Glomerular visceral epithelial cell (primary cell): ENCODE results near the gene CNOT2.

Experiments
- DNase-seq: peaks from one replicate; pipeline ENCODE4 v3.0.0-alpha.2; 2016; ENCODE audit errors: extremely low spot score

CNOT2 gene, protein sequence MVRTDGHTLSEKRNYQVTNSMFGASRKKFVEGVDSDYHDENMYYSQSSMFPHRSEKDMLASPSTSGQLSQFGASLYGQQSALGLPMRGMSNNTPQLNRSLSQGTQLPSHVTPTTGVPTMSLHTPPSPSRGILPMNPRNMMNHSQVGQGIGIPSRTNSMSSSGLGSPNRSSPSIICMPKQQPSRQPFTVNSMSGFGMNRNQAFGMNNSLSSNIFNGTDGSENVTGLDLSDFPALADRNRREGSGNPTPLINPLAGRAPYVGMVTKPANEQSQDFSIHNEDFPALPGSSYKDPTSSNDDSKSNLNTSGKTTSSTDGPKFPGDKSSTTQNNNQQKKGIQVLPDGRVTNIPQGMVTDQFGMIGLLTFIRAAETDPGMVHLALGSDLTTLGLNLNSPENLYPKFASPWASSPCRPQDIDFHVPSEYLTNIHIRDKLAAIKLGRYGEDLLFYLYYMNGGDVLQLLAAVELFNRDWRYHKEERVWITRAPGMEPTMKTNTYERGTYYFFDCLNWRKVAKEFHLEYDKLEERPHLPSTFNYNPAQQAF

DNA sequence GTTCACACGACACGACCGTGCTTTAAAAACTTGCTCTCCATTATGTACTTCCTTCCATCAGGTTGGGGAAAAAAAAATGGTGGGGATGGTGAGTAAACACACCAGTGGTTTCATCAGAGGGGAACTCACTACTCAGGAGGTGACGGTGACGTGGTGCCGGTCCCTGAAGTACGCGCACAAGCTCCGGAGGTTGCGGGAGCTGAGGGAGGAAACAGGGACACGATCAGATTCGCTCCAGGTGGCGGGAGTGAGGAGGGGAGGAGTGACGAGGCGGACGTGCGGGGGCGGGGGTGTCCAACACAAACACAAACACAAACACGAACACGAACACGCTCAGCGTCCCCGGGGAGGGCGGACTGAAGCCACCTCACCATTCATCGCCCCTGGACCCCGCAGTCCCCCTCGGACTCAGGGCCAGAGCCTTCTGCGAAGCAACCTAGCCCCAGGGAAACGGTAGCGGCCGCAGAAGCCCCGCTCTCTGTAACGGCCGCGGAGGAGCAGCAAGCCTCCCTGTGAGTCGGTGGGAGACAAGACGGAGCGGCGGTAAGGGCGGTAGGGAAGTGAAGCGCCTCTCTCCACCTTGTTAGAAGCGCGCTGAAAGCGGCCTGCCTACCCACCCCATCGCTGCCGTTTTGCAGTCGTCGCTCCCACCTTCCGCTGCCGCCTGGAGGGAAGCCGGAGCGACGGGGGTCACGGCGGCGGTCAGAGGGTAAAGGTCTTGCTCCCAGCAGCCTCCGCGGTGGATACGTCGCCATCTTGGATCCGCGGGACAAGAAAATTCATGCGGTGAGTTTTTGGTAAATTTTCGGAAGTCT lies at the start of gene CNOT2:
Gene CNOT2, plus strand, starts transcription at position 739 of the 815 bp plus-strand sequence. CDS start 34,794 bp downstream, outside the sequence.
- DNase-seq: peak; percentile 83

DNA sequence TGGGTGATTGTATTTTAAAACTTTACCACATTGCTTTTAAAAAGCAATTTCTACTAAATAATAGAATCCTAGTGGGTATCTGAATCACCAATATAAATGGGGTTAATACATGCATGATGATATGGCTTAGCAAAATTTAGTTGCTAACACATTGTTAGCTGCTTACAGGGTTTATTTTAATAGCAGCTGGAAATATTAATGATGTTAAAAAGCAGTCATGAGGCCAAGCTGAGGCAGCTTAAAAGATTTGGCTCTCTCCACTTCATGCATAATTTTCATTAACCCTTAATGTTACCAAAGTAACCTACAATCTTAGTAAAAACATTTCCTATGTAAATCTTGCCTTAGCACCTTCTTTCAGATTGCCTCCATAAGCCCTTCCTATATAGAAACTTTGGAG lies 49.2 kb upstream of the CNOT2 start:
- DNase-seq: no peak

DNA sequence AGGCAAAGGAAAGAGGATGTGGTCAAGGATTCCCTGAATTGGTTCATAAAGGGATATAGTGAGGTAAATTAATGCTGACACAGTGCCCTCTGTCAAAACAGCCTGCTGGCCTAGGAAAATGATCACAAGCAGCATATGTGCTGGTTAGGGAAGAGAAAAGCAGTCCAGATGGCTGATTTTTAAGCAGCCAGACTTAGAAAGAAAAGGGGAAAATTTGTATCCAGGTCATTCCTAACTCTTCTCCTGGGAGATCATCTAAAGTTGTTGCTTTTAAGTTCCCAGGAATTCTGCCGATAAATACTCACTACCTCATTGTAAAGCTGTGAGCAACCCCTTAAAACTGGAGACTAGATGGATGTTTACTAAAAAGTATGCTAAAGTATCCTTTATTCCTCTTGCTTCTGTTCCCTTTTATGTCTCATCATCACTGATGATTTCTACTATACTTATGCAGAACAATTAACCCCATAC lies 46.4 kb upstream of the CNOT2 start:
- no peak for DNase-seq

DNA sequence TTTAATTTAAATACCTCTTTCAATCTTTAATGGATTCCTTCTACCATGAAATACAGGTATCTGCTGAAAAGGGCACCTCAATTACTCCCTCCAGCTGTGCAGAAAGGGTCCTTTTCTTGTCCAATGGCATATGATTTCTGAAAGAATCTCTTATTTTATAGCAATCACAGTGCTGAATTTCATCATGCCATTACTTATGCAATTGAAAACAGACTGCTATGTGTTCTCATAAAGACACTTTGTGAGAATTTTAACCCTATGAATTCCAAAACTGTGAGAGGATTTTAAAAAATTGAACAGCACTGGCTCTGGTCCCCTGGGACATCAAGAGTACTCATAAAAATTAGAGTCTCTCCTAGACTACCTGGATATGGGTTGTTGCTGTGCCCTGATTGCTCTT lies 45.9 kb upstream of the CNOT2 start:
- DNase-seq: no peak

DNA sequence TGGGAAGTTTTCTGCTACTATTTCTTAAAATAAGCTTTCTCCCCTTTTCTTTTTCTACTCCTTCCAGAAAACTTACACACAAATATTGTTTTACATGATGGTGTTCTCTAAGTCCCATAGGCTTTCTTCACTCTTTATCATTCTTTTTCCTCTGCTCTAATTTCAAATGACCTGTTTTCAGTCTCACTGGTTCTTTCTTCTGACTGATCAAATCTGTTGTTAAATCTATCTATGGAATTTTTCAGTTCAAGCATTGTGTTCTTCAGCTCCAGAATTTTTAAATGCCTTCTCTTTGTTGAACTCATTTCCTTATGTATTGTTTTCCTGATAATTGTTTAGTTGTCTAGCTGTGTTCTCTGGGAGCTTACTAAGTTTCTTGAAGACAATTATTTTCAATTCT lies 29.5 kb upstream of the CNOT2 start:
- no peak for DNase-seq

DNA sequence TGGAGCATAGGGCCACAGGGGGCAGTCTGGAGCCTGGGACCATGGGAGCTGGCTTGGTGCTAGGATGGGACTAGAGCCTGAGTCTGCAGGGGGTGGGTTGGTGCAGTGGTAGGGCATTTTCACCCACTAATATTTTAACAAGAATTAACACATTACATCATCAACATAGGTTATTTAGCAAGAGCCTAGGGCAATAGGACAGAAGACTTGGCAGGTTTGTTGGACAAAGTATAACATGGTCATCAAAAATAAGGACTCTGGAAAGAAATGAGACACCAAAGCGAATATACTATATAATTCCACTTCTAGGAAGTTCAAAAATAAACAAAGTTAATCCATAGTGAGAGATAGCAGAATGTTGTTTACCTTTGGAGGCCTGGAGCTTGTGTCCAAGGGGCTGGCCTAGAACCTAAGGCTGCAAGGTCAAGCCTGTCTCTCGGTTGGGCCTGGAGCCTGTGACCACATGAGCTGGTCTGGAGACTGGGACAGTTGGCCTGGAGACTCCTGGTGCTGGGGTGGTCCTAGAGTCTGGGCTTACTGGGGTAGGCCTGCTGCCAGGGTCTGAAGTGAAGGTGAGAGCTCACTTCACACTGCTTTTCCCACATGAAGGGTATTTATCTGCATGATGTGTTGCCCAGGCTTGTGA lies 28.1 kb upstream of the CNOT2 start:
- DNase-seq: no peak

DNA sequence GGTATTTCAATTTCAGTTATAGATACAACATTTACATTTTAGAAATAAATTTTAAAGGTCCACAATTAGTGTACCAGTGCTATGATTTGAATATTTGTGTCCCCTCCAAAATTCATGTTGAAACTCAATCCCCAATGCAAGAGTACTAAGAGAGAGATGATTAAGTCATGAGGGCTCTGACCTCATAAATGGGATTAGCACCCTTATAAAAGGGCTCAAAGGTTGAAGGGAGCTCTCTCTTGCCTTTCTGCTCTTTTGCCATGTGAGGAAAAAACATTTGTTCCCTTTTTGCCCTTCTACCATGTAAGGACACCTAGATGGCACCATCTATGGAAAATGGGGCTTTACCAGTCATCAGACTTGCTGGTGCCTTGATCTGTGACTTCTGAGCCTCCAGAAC lies 25.8 kb upstream of the CNOT2 start:
- no peak for DNase-seq

DNA sequence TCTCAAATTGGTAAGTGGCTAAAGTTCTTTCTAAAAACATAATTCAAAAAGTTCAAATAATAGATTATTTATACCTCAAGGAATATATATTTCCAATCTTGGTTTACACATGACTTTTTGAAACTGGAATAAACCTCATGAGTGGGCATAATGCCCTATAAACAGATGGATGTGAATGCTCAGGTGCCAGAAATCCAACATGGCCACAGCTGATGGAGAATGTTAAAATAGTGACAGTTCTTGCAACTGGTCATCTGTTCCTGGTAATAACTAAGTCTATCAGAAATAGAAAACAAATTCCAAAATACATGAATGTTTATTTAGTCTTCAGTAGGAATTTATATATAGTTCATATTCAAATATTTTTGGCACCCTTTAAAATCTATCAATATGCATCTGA lies 21.6 kb upstream of the CNOT2 start:
- DNase-seq: no peak

DNA sequence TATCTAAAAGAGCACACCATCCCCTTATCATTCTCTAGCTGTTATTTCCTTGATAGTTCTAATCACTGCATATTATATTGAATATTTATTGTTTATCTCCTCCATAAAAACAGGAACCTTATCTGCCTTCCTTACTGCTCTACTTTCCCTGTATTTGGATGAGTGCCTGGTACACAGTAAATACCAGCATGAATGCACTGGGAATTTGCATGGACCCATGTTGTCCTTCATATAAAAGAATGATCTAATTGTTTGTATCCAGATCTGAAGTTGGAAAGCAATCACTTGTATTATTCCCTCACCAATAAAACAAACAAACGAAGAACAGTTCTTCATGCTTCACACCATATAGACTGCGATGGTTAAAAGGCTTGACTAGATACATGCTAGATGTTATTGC lies 15.3 kb upstream of the CNOT2 start:
- DNase-seq: no peak

DNA sequence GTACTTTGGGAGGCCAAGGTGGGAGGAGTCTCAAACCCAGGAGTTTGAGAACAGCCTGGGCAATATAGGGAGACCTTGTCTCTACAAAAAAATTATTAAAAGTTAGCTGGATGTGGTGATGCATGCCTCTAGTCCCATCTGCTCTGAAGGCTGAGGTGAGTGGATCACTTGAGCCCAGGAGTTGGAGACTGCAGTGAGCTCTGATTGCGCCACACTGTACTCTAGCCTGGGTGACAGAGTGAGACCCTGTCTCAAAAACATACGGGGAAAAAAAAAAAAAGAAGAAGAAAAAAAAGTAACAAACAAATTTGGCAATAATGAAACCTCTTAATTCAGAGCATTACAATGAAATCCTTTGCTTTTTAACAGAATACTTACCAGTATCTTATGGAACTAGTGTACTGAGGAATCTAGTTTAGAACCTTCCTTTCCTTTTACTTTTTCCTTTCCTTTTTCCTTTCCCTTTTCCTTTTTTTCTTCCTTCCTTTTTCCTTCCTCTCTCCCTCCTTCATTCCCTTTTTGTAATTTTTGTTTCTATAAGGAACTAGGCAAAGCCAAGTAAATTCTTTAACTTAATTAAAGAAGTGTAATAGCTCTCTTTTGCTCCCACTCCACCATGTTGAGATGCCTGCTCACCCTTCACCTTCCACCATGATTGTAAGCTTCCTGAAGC lies 12.2 kb upstream of the CNOT2 start:
- no peak for DNase-seq

DNA sequence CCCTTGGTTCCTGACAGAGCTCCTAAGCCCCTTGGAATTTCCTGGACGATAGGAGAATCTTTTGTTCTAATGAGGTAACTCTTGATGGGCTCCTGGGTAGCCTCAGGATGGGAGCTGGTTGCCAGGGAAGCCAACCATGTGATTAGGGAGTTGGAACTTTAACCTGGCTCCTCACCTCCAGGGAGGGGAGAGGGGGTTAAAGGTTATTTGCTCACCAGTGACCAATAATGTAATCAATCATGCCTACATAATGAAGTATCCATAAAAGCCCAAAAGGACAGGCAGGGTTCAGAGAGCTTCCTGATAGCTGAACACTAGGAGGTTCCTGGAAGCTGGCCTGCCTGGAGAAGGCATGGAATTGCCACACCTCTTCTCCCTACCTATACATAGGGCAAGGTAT lies 6.2 kb upstream of the CNOT2 start:
- DNase-seq: no peak

DNA sequence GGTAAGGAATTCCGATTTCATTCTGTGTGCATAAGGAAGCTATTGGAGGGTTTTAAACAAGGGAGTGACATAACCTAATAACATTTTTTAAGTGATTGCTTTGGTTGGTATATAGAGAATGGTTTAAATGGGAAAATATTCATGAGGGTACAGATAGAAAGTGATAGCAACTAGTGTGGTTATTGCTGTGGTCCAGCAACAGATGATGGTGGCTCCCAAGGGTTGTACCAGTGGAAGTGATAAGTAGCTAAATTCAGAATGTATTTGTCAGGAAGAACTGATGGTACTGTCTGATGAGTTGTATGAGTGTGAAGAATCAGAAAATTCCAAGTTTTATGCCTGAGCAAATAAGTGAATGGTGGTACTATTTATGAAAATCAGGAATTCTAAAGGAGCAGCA lies 2.6 kb upstream of the CNOT2 start:
- DNase-seq: no peak

DNA sequence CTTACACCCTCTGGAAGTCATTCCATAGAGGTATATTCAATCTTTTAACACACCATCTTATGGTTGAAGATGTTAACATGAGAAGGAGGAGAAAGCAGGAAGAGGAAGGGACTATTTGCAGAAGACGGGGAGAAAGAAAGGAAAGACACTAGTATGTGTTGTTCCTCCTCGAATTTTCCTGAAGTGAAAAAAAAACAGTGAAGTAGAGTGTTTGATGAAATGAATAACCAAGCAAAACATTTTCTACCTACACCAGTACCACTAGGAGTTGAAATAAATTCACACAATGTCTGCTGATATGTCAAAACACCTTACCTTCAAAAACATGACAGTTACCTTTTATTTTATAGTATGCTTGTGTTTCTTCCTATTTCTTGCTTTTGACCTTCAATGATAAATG lies 1.4 kb upstream of the CNOT2 start:
- DNase-seq: no peak

DNA sequence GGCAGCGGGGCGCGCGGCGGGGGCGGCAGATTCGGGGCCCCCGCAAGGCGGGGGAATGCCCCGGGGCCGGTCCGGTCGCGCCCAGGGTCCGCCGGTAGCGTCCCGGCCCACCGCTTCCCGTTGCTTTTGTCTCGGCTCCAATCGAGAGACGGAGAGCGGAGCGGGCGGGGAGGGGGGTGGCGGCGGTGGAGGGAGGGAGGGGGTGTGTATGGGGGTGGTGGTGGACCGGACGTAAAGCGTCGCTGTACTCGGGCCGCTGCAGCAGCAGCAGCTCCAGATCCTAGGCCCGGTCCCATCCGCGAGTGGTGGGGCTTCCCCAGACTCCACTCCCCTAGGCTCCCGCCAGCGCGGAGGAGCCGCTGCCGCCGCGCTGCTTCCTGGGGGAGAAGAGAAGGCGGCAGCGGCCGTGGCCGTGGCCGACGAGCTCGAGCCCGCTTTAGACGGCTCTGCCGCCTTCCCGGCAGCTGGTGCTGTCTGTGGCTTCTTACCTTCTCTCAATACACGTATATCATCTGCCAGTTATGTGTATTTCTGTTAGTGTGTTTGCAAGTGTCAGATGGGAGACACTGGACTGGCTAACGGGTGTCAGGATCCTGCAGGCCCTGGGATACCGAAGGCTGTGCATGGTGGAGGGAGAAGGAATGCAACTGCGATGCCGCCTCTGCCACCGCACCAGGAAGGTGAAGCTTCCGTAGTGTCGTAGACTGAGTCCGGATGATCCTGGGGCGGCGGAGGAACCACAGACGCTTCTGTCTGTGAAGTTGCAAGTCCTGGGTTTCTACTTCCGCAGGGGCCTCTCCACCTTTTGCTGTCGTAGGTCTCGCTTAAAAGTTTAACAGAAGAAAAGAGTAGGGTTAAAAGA lies 508 bp downstream of the CNOT2 start:
- peak; percentile 65 for DNase-seq

DNA sequence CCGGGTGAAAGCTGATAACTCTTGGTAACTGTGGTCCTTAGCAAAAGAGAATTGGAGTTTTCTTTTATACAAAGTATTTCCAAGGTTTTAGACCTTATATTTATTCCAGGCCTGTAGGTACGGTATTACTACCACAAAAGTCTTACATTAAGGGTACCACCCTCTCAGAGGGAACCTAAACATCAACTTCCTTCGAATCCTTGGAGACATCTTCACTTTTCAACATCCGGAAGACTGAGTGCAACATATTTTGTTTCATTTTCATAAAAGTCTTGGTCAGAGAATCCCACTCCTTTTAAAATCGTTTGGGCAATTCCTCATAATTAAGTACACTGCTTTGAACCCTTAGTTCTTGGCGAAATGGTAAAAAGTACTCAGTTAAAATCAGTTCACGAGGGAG lies 1.2 kb downstream of the CNOT2 start:
- no peak for DNase-seq

DNA sequence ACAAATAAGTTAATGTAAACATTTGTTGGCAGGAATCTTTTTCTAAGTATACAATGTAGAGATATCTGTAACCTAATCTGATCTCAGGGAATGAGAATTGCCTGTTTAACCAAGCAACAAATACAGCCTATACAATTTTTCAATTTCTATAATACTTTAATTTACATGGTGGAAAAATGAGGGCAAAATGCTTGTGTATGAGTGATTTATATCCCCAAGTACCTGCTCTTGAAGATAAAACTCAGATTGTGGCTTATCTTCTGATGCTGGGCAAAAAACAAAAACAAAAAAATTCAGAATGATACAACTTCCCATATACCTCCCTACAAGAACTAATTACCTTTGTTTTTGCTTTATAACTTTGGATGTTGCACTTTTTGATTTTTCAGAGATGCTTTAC lies 2.2 kb downstream of the CNOT2 start:
- DNase-seq: no peak

DNA sequence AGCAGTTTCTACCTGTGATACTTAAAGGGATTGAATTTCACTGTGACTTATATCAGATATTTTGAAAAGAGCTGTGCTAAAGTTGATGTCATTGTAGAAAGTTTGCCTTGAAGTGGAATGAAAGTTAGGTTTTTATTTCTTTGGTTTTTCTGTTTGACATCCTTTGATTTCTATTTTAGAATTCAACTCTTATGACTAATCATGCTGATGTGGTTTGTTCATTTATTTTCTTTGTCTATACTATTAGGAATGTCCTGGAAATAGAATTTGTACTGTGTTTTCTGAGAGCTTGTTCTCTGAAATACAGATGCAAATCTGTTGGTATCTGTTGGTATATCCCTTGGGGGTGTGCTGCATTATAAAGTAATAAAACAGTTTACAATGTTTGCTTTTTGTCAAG lies 3.3 kb downstream of the CNOT2 start:
- DNase-seq: no peak

DNA sequence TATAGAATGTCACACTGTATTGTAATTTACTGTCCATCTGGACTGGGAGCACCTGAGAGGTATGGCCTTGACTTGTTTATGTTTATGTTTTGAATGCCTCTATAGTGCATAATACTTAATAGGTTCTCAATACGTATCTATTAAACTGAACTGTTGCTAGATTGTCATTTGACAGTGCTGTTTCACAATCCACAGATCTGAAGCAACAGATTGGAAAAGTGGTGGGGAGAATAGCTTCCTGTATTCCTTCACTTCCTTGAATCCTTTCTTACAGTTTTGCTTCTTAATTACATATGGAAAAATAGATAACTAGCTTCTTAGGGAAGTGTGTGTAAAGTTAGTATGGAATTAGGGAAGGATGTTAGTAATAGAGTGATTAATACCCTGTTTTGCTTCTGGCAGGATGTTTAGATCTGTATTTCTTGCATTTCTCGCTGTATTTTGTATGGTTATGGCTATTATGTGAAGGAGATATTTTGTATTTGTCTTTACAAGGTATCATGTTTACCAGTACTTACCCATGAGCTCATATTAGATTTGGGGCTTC lies 4.5 kb downstream of the CNOT2 start:
- DNase-seq: no peak

DNA sequence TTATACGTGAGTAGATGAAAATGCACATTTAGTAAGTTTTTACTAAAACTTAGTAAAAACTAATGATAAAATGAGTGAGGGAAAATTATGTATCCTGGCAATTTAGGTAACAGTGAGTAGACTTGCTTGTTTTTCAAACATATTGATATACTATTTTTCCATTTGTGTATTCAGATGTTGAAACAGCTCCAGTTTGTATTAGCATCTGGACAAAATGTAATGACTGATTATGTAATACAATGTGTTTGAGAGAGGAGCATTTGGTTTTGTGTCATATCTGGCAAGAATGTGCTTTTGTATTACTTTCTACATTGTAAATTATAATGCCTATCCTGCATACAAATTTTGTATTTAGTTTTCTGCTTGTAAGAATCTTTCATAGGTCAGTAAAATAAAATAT lies 5.6 kb downstream of the CNOT2 start:
- DNase-seq: no peak

DNA sequence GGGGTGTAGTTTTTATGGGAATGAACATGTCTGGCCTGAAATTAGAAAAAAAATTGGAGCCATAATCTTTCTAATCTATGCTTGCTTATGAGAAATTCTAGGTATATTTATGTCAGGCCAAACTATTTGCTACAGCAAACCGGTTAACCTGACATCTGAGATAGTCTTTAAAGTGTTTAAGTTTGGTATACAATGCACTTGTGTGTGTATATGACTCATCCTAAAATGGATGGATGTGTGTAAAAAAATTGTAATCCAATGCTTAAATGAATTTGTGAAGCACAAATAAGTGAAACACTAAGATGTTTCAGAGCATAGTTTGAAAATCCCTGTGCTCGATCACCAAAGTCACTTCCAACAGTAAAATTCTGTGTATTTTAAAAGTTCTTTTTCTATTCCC lies 6.7 kb downstream of the CNOT2 start:
- DNase-seq: no peak
